SKM-1 (cell line): Measurements from ENCODE around the gene SPNS3.

ENCODE experiments used
- DNase-seq: peaks from one replicate; lab custom pipeline; 2025; ENCODE audit not compliant: unreplicated experiment; lab: John Stamatoyannopoulos, UW

SPNS3 gene

DNA sequence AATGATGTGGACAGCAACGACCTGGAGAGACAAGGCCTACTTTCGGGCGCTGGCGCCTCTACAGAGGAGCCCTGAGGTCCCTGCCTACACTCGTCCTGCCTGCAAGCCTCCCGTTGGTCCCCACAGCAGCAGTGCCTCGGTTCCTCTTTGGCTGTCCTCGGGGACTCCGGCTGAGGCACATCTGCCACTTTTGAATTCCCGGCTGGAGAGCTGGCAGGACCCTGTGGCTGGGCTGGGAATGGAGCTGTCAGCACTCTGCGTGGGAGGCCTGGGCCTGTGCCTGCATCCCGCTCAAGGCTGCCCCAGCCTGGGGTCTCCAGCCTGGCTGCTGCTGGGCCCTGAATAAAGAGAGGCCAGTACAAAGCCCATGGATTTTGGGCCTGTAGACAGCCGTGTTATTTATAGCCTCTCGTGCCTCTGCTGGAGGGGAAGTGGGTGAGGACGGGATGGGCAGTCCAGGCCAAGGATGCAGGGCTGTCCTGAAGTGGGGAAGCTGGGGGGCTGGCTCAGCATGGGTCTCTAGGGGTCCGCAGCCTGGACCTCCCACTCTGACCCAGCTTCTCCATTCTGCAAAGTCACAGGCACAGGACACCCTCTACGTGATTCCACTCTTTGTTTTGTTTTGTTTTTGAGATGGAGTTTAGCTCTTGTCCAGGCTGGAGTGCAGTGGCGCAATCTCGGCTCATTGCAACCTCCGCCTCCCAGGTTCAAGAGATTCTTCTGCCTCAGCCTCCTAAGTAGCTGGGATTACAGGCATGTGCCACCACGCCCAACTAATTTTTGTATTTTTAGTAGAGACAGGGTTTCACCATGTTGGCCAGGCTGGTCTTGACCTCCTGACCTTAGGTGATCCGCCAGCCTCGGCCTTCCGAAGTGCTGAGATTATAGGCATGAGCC is 54.3 kb downstream of the SPNS3 start:
- no peak for DNase-seq

DNA sequence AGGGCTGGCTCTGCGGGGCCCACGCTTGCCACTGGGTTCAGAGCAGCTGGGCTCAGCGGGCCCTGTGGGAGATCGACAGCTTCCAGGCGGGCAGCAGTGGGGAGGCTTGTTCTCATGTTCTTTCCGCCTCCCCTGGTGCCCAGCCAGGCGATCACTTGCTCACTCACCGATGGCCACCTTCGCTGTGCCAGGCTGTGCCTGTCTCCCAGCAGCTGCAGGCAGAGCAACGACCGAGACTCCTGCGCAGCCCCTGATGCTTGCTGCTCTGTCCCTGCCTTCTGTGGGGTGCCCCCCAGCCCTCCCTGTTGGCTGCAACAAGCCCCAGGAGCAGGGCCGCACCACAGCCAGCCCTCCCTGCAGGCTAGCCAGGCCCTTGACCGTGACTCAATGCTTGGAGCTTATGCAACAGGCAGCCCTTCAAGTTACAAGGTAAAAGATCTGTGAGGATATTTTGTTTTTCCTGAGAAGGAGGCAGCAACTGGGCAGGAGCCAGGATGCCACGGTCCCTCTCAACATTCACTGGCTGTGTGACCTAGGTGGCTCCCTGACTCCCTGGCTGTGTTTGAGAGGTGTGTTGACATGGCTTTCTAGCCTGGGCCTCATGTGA is 55.4 kb downstream of the SPNS3 start:
- DNase-seq, result no peak

DNA sequence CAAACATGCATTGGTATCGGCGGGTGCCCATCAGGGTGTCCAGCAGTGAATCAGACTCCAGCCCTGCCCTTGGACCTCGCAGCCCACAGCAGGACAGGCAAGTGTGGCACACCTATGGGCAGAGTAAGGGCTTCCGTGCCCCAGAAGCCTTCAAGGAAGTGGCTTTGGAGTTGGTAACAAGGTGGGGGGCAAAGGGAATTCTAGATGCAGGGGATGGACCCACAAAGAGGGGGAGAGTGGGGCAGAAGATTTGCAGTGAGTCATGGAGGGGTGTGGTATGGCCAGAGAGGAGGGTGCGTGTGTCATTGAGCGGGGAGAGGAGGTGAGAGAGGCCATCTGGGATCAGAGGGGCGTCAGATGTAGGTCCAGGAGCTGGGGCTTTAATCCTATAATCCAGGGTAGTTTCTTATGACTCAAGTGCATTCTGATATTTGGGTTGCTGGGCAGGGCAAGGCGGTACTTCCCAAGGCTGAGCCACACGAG is 56.4 kb downstream of the SPNS3 start:
- DNase-seq, result no peak

- DNase-seq, result no peak
Measured at GRCh38 chr17:4490637-4491061, 56.9 kb downstream of the SPNS3 start.

DNA sequence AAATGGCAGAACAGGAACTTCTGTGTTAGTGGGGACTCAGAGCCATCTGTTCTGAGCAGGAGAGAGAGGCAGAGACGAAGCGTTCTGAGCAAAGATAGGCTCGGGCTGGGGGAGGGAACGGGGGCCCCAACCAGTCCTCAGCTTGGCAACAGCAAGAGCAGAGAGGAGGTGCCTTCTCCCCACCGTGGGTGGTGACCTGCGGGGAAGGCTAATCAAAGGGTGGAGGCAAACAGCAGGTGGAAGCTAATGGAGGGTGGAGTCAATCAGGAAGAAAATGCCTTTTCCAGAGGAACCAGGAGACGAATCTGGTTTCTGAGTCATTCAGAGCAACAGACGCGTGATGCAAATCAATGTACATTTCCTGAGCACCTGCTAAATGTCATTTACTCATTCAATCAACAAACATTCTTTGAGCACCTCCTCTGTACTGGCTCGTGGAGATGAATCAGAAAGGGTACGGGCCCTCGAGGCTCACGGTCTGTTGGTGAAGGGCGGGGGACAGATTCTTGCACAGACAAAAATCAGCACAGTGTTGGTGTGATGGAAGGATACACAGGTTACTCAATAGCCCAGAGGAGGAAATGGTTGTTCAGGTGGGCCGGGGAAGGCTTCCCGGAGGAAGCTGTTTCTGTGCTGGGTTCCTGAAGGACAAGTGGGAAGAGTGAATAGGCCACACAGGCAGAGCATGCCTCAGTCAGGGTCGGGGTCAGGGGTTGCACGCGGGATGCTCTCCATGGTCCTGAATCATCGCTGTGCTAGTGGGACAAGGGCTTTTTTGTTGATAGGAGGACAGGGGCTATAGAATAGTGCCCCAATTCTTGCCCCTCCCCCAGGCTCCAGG is 59.2 kb downstream of the SPNS3 start:
- DNase-seq, result no peak

DNA sequence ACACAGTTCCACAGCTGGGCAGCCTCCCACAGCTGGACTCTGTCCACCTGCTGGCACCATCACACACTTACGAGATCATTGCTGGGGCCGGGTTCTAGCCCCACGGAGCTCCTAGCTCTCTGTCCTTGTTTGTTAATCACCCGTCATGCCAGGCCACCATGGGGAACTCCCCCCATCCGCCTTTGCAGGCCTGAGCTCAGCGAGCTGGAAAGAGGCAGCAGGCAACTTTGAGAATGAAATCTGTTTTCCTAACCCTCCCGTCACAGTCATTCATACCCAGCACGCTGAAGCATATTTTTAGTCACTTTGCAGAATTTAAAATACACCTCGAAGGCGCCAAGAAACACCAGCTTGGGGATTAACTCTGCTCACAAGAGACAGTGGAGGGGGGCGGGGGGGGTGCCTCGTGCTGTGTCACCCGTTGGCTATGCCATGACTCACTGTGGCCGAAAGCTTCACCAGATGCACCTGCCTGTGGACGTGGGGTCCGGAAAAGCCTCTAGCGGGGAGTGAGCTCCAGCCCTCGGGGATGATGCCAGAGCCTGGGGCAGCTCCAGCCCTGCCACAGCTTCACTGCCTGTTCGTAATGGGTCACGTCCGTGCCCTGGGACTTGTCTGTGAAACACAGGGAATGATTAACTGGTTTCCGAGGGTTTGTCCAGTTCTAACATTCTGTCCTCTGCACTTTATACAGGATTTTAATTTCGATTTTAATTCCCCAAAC is 63.5 kb downstream of the SPNS3 start:
- DNase-seq, result no peak

DNA sequence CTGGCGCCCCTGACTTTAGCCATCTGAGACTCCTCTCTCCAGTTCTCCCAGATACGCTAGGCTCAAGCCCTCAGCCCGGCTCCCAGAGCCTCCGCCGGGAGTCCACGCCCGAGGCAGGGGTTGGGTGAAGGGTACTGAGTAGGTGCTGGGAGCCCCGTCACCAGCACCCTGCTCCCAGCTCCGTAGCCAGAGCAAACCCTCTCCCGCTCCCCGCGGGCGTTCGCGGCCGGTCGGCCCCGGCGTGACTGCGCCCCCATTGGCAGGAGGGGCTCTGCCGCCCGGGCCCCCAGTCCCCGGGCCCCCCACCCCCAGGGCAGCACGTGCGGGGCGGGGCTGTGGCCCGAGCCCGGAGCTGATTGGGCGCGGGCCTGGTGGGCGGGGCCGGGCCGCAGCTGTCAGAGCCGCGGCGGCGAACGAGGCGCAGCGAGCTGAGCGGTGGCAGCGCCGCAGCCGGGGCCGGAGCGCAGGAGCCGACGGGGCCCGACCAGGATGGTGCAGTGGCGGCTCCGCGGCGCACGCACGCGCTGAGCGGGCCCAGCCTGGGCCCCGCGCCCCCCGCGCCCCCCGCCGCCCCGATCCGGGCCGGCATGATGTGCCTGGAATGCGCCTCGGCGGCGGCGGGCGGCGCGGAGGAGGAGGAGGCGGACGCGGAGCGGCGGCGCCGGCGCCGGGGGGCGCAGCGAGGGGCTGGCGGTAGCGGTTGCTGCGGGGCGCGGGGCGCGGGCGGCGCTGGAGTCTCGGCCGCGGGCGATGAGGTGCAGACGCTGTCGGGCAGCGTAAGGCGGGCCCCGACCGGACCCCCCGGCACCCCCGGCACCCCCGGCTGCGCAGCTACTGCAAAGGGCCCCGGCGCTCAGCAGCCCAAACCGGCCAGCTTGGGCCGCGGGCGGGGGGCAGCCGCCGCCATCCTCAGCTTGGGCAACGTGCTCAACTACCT is 65.0 kb downstream of the SPNS3 start, which contains the start of gene SPNS2:
TSS of gene SPNS2 (plus strand) at position 421 of the 937 bp plus-strand sequence. CDS start at position 588, 167 bp downstream.
- no peak for DNase-seq

GRCh38 chr17:4499431-4500190 is 65.9 kb downstream of the SPNS3 start:
- no peak for DNase-seq

DNA sequence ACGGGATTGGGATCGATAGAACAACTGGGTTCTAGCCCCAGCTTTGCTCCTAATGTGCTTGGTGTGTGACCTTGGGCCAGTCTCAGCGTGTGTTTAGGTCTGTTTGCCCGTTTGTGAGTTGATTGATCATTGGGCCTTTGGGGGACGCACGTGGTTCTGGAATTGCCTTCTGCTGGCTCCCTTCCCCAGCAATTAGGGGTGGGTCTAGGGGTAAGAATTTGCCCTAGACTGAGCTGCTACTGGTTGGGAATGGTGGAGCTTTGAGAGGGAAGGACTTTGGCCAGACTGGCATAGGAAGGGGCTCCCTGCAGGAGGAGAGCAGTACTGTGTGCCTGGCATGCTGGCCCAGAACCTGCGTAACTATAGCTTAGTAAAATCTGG is 66.4 kb downstream of the SPNS3 start:
- DNase-seq, result no peak

DNA sequence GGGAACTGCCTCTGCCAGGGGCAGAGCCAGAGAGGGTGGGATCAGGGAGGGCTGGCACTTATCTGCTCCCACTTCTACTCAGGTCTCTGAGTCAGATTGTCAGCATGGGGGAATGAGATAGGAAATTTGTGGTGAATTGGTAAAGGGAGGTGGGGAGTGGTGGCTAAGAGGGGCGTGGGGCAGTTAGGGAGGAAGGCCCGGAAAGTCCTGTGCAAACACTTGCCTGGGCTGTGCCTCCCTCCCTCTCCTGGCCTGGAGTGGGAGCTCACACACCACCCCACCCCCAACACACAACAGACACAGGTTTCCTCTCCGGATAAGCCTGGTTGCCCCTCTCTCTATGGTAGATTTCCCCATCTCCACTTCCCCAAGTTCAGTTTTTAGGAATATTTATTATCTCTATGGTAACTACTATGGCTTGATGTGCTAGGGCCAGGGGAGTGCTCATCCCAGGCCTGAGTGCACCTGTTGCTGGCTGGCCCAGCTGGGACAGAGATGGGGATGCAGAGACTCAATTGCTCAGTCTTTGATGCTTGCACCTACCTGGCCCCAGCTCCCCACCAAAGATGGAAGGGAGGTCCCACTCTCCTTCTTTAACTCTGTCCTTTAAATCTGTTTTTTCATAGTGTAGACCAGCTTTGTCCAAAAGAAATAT is 67.7 kb downstream of the SPNS3 start:
- no peak for DNase-seq

GRCh38 chr17:4502466-4503154 is 68.9 kb downstream of the SPNS3 start:
- no peak for DNase-seq

- no peak for DNase-seq
Measured at GRCh38 chr17:4503283-4504025, 69.7 kb downstream of the SPNS3 start.

GRCh38 chr17:4504188-4504587 is 70.4 kb downstream of the SPNS3 start:
- no peak for DNase-seq

GRCh38 chr17:4505187-4505586 is 71.4 kb downstream of the SPNS3 start:
- no peak for DNase-seq

- no peak for DNase-seq
Measured at GRCh38 chr17:4506175-4506813, 72.6 kb downstream of the SPNS3 start.

DNA sequence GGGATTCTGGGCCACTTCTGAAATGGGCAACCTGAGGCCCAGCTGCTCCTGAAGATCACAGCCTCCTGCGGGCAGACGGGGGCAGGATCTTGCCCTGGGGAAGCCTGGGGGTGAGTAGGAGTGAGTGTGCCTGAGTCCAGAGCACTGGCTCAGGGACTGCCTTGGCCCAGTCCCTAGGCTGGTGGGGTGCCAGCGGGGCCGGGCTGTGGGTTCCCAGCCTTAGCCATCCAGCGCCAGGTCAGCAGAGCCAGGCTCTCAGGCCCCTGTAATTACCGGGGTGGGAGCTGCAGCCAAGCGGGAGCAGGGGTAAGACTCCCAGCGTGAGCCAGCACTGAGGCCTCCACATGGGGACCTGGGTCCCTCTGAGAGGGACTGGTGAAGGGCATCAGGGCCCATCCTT is 73.2 kb downstream of the SPNS3 start:
- DNase-seq, result no peak
